ENCODE data around the gene EPM2AIP1. TPM values are rescaled to one million over a fixed set of nuclear protein-coding genes. Genes with fewer than 3 reads are reported as not detected.

EPM2AIP1 gene
- polyA plus RNA-seq, 2 of the 4 experiments (the other 2 are of a cell fraction) = 10.3 to 15.7 TPM

GRCh38 chr3:37041546-37042195 is 48.7 kb upstream of the EPM2AIP1 start:
- ChIA-PET POLR2A (no interaction called here), CTCF (interaction anchor here (0.9 to 1.2 kb wide), 2 partner anchors 26 to 172 kb away, joined by 3 to 4 read pairs; no protein-coding TSS in a partner anchor)
- FAIRE-seq (no peak), ATAC-seq (peak in 1 of 2 experiments; percentile 24; a peak in 1 of 6 replicates), DNase-seq (ENCODE audit: low read depth in 1 of 2, low spot score in 1 of 2) (no peak)
- H3K27ac ChIP-seq = no peak overlapping the region
- 46% methylated on average over 1 of the region's 1 CpG for WGBS (ENCODE audit: missing lambda C conversion rate)
- no peak overlapping the region for H3K4me2 ChIP-seq
- peaks cover under 1% of the 10 kb centered on the region for H3K9me3 ChIP-seq
- H3K4me1 ChIP-seq = no peaks in the 10 kb centered on the region
- H3K4me3 ChIP-seq = no peak overlapping the region
- no peak for TF ChIP-seq HEYL (CRISPR knock-in tag; IDR thresholded peaks at IDR 0.05)
- TF ChIP-seq, protein P1, sequence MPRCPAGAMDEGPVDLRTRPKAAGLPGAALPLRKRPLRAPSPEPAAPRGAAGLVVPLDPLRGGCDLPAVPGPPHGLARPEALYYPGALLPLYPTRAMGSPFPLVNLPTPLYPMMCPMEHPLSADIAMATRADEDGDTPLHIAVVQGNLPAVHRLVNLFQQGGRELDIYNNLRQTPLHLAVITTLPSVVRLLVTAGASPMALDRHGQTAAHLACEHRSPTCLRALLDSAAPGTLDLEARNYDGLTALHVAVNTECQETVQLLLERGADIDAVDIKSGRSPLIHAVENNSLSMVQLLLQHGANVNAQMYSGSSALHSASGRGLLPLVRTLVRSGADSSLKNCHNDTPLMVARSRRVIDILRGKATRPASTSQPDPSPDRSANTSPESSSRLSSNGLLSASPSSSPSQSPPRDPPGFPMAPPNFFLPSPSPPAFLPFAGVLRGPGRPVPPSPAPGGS (IDR thresholded peaks at IDR 0.05) = no peak
- TF ChIP-seq KDM5A (IDR thresholded peaks at IDR 0.05) = no peak
- TF ChIP-seq RCOR1 (IDR thresholded peaks at IDR 0.05; ENCODE audit: low read depth, low read length) = no peak
- no peak for TF ChIP-seq RFX5 (IDR thresholded peaks at IDR 0.05)
- no peak for TF ChIP-seq EHMT2 (IDR thresholded peaks at IDR 0.05; ENCODE audit: low read depth)
- TF ChIP-seq USF2 (IDR thresholded peaks at IDR 0.05) = no peak
- TF ChIP-seq MAFK (IDR thresholded peaks at IDR 0.05; ENCODE audit: partially characterized antibody) = no peak
- TF ChIP-seq PHF8 (IDR thresholded peaks at IDR 0.05; ENCODE audit: borderline replicate concordance, low read depth) = no peak
- TF ChIP-seq HOXA7 (CRISPR knock-in tag; IDR thresholded peaks at IDR 0.05) = no peak

DNA sequence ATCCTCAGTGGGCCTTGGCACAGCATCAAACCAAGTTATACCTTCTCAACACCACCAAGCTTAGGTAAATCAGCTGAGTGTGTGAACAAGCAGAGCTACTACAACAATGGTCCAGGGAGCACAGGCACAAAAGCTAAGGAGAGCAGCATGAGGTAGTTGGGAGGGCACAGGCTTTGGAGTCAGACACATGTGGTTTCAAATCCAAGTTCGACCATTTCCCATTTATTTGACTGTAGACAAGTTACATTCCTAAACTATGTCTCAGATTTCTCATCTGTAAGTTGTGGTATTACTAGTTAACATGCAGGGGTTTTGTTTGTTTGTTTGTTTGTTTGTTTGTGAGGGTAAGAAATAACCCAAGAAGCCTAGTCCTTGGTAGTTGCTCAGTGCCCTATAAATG is 47.3 kb upstream of the EPM2AIP1 start:
- no peak for ATAC-seq
- Histone ChIP-seq H3K4me1 (no peaks in the 10 kb centered on the region), H3K4me2 (no peak overlapping the region), H3K27ac (no peak overlapping the region), H3K4me3 (no peak overlapping the region), H3K9me3 (peaks cover 15% of the 10 kb centered on the region)
- TF ChIP-seq, protein P2, sequence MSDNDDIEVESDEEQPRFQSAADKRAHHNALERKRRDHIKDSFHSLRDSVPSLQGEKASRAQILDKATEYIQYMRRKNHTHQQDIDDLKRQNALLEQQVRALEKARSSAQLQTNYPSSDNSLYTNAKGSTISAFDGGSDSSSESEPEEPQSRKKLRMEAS (IDR thresholded peaks at IDR 0.05) = no peak
- TF ChIP-seq FOSB (CRISPR knock-in tag; IDR thresholded peaks at IDR 0.05) (no peak), ESRRA (IDR thresholded peaks at IDR 0.05; ENCODE audit: borderline replicate concordance, low read length) (no peak), RAD21 (conservative IDR thresholded peaks at IDR 0.05 in 1 of 2, IDR thresholded peaks at IDR 0.05 in 1 of 2) (no peak)
- DNase-seq (ENCODE audit: low read depth in 1 of 2, low spot score in 1 of 2) = no peak
- no peak for FAIRE-seq
- ChIA-PET POLR2A (no interaction called here), CTCF (no interaction called here)
- WGBS (ENCODE audit: missing lambda C conversion rate) = 81% methylated on average over 1 of the region's 1 CpG

- FAIRE-seq = no peak
- TF ChIP-seq CEBPB (IDR thresholded peaks at IDR 0.05) (no peak), REST (IDR thresholded peaks at IDR 0.05) (no peak), RARB (CRISPR knock-in tag; IDR thresholded peaks at IDR 0.05) (no peak), GATA3 (IDR thresholded peaks at IDR 0.05; ENCODE audit: borderline replicate concordance) (no peak), HOXA7 (CRISPR knock-in tag; IDR thresholded peaks at IDR 0.05) (no peak), CHD4 (IDR thresholded peaks at IDR 0.05; ENCODE audit: borderline replicate concordance) (no peak), EHMT2 (IDR thresholded peaks at IDR 0.05; ENCODE audit: low read depth) (no peak), HOXB13 (CRISPR knock-in tag; IDR thresholded peaks at IDR 0.05; ENCODE audit: low read depth) (no peak), ELK1 (IDR thresholded peaks at IDR 0.05; ENCODE audit: low read depth, low read length) (no peak), ESRRA (IDR thresholded peaks at IDR 0.05; ENCODE audit: borderline replicate concordance, low read length) (no peak), JUN (IDR thresholded peaks at IDR 0.05) (no peak), CTCF (IDR thresholded peaks at IDR 0.05) (no peak)
Observed at GRCh38 chr3:37039161-37039846, 46.4 kb upstream of the EPM2AIP1 start.

More at GRCh38 chr3:37039161-37039846, 46.4 kb upstream of the EPM2AIP1 start:
- ChIA-PET CTCF (interaction anchor here (0.6 to 1.4 kb wide), 2 partner anchors 47 to 80 kb away, joined by 3 to 5 read pairs; no protein-coding TSS in a partner anchor), POLR2A (no interaction called here)
- H3K4me2 ChIP-seq = no peak overlapping the region
- 97% methylated on average over 1 of the region's 1 CpG for WGBS (ENCODE audit: missing lambda C conversion rate)
- peaks cover 17% of the 10 kb centered on the region for H3K9me3 ChIP-seq
- no peaks in the 10 kb centered on the region for H3K4me1 ChIP-seq
- no peak overlapping the region for H3K27ac ChIP-seq
- DNase-seq (ENCODE audit: low read depth in 1 of 2, low spot score in 1 of 2) = no peak
- H3K4me3 ChIP-seq = no peak overlapping the region
- ATAC-seq = peak in 1 of 2 experiments; percentile 19; a peak in 1 of 6 replicates
